Activated CD8-positive, alpha-beta T cell treated with anti-CD3 and anti-CD28 coated beads, Interleukin-2, amount 10 ng/mL, durations not matched to agents 7 days and 5 days (primary cell): ENCODE measurements around the gene CNGA2. TPM values are rescaled to one million over a fixed set of nuclear protein-coding genes. Genes with fewer than 3 reads are reported as not detected.
"Not testable (repeated sequence)": the region's sequence is repeated elsewhere in the genome, so short reads cannot be mapped to it uniquely, and the experiment has no call there.

Experiments
- ATAC-seq: fragments of 150-1000 bp; cut with Tn5 transposase; one replicate; pipeline ENCODE4 v1.10.0; 2021; ENCODE audit warnings: moderate library complexity
- CTCF ChIA-PET: fragments of 350-600 bp; sonication (Branson Sonifier 250); formaldehyde crosslinking; loops from one replicate; lab custom pipeline; 2021; ENCODE audit warnings: antibody characterized with exemption; lab: Charles Lee
- POLR2A ChIA-PET: fragments of 350-600 bp; sonication (Branson Sonifier 250); formaldehyde crosslinking; loops from one replicate; lab custom pipeline; 2021; ENCODE audit warnings: antibody characterized with exemption; lab: Charles Lee
- DNase-seq: peaks from one replicate; pipeline ENCODE4 v3.0.0-alpha.2; 2020
- H3K27ac Mint-ChIP-seq: one replicate; pipeline ENCODE4 v1.8.0; 2021; ENCODE audit warnings: mild to moderate bottlenecking, mixed read lengths
- H3K27me3 Mint-ChIP-seq: one replicate; pipeline ENCODE4 v1.8.0; 2021; ENCODE audit warnings: low read depth, mixed read lengths
- H3K36me3 Mint-ChIP-seq: one replicate; pipeline ENCODE4 v1.8.0; 2021; ENCODE audit warnings: low read depth, mixed read lengths
- H3K4me1 Mint-ChIP-seq: one replicate; pipeline ENCODE4 v1.8.0; 2021; ENCODE audit warnings: low read depth, mixed read lengths
- H3K4me3 Mint-ChIP-seq: one replicate; pipeline ENCODE4 v1.8.0; 2021; ENCODE audit warnings: mild to moderate bottlenecking, mixed read lengths
- H3K9me3 Mint-ChIP-seq: one replicate; pipeline ENCODE4 v1.8.0; 2022; ENCODE audit warnings: mixed read lengths; ENCODE audit not compliant: insufficient read depth
- total RNA-seq, 2 experiments: library from RNA; stranded (reverse); gene quantifications; one replicate each; pipeline ENCODE4 v1.2.3, GENCODE V29; 2021

The CNGA2 gene
- total RNA-seq = not detected

GRCh38 chrX:151734446-151734845 is at the start of gene CNGA2:
CNGA2 (plus strand) TSS chrX:151734746; CDS start chrX:151738484, 3,738 bp downstream.
- POLR2A ChIA-PET = no interaction called here
- H3K4me1 Mint-ChIP-seq = no peaks in the 10 kb centered on the region
- ATAC-seq (no peak), DNase-seq (no peak)
- H3K36me3 Mint-ChIP-seq = no peaks in the 10 kb centered on the region
- H3K4me3 Mint-ChIP-seq = no peak within 1 kb of the TSS
- H3K27me3 Mint-ChIP-seq = peaks cover 3% of the 10 kb centered on the region
- H3K27ac Mint-ChIP-seq = no peak within 1 kb of the TSS
- H3K9me3 Mint-ChIP-seq = no peaks in the 10 kb centered on the region
- CTCF ChIA-PET = no interaction called here

- no peak overlapping the region for H3K4me3 Mint-ChIP-seq
- ChIA-PET POLR2A (no interaction called here), CTCF (no interaction called here)
- no peaks in the 10 kb centered on the region for H3K36me3 Mint-ChIP-seq
- H3K27ac Mint-ChIP-seq = no peak overlapping the region
- ATAC-seq (no peak), DNase-seq (no peak)
- no peaks in the 10 kb centered on the region for H3K9me3 Mint-ChIP-seq
- H3K27me3 Mint-ChIP-seq = peaks cover 4% of the 10 kb centered on the region
- H3K4me1 Mint-ChIP-seq = peaks cover 8% of the 10 kb centered on the region
Measured at GRCh38 chrX:151687635-151688034, 46.9 kb upstream of the CNGA2 start.

- Mint-ChIP-seq H3K36me3 (no peaks in the 10 kb centered on the region), H3K4me1 (no peaks in the 10 kb centered on the region), H3K9me3 (no peaks in the 10 kb centered on the region), H3K27ac (no peak overlapping the region), H3K27me3 (peaks cover 9% of the 10 kb centered on the region), H3K4me3 (no peak overlapping the region)
- DNase-seq (no peak), ATAC-seq (no peak)
- ChIA-PET CTCF (no interaction called here), POLR2A (no interaction called here)
Measured at GRCh38 chrX:151688695-151689094, 45.9 kb upstream of the CNGA2 start.

GRCh38 chrX:151692825-151693224 is 41.7 kb upstream of the CNGA2 start:
- POLR2A ChIA-PET = no interaction called here

GRCh38 chrX:151694121-151694520 is 40.4 kb upstream of the CNGA2 start:
- no peak for ATAC-seq
- POLR2A ChIA-PET = no interaction called here
- CTCF ChIA-PET = no interaction called here
- Mint-ChIP-seq H3K4me3 (no peak overlapping the region), H3K4me1 (no peaks in the 10 kb centered on the region), H3K36me3 (no peaks in the 10 kb centered on the region), H3K27ac (no peak overlapping the region), H3K9me3 (no peaks in the 10 kb centered on the region), H3K27me3 (peaks cover 9% of the 10 kb centered on the region)
- DNase-seq = no peak

More at GRCh38 chrX:151692825-151693224, 41.7 kb upstream of the CNGA2 start:
- H3K36me3 Mint-ChIP-seq = no peaks in the 10 kb centered on the region
- ATAC-seq (no peak), DNase-seq (no peak)
- no peaks in the 10 kb centered on the region for H3K4me1 Mint-ChIP-seq
- H3K4me3 Mint-ChIP-seq = no peak overlapping the region
- CTCF ChIA-PET = no interaction called here
- no peak overlapping the region for H3K27ac Mint-ChIP-seq
- peaks cover 9% of the 10 kb centered on the region for H3K27me3 Mint-ChIP-seq
- no peaks in the 10 kb centered on the region for H3K9me3 Mint-ChIP-seq

- Mint-ChIP-seq H3K36me3 (no peaks in the 10 kb centered on the region), H3K4me3 (no peak within 1 kb of the TSS), H3K27ac (no peak within 1 kb of the TSS), H3K27me3 (peaks cover 9% of the 10 kb centered on the region), H3K4me1 (no peaks in the 10 kb centered on the region), H3K9me3 (no peaks in the 10 kb centered on the region)
- ATAC-seq (no peak), DNase-seq (no peak)
- ChIA-PET CTCF (no interaction called here), POLR2A (no interaction called here)
Measured at GRCh38 chrX:151694661-151695582, 39.6 kb upstream of the CNGA2 start, which contains the start of gene PRRG3. PRRG3 (plus strand) TSS chrX:151695458; CDS start chrX:151698815, 3,357 bp downstream.

- Mint-ChIP-seq H3K9me3 (no peaks in the 10 kb centered on the region), H3K36me3 (no peaks in the 10 kb centered on the region), H3K27me3 (peaks cover 9% of the 10 kb centered on the region), H3K27ac (no peak overlapping the region), H3K4me3 (no peak overlapping the region), H3K4me1 (no peaks in the 10 kb centered on the region)
- ChIA-PET POLR2A (no interaction called here), CTCF (no interaction called here)
- DNase-seq (no peak), ATAC-seq (no peak)
Measured at GRCh38 chrX:151695583-151696340, 38.8 kb upstream of the CNGA2 start.

- H3K27me3 Mint-ChIP-seq, H3K27ac Mint-ChIP-seq, DNase-seq, H3K9me3 Mint-ChIP-seq, H3K4me3 Mint-ChIP-seq, H3K36me3 Mint-ChIP-seq, H3K4me1 Mint-ChIP-seq, ATAC-seq, CTCF ChIA-PET: not testable (repeated sequence)
- POLR2A ChIA-PET = interaction anchor here (0.6 kb wide), 1 partner anchor 352 kb away, joined by 3 read pairs; no protein-coding TSS in a partner anchor
Measured at GRCh38 chrX:151697082-151697481, 37.5 kb upstream of the CNGA2 start.

GRCh38 chrX:151697522-151697921 is 37.0 kb upstream of the CNGA2 start:
- peaks cover 9% of the 10 kb centered on the region for H3K27me3 Mint-ChIP-seq
- no peaks in the 10 kb centered on the region for H3K9me3 Mint-ChIP-seq
- CTCF ChIA-PET = no interaction called here
- no peaks in the 10 kb centered on the region for H3K36me3 Mint-ChIP-seq
- no peak for DNase-seq
- H3K4me1 Mint-ChIP-seq = no peaks in the 10 kb centered on the region
- no peak overlapping the region for H3K27ac Mint-ChIP-seq
- ATAC-seq = no peak
- POLR2A ChIA-PET = interaction anchor here (0.6 kb wide), 1 partner anchor 353 kb away, joined by 3 read pairs; no protein-coding TSS in a partner anchor
- no peak overlapping the region for H3K4me3 Mint-ChIP-seq

GRCh38 chrX:151698485-151698884 is 36.1 kb upstream of the CNGA2 start:
- CTCF ChIA-PET = no interaction called here
- no peak for ATAC-seq
- no peaks in the 10 kb centered on the region for H3K36me3 Mint-ChIP-seq

GRCh38 chrX:151699746-151700145 is 34.8 kb upstream of the CNGA2 start:
- CTCF ChIA-PET = no interaction called here
- Mint-ChIP-seq H3K27me3 (peaks cover 4% of the 10 kb centered on the region), H3K9me3 (no peaks in the 10 kb centered on the region), H3K27ac (no peak overlapping the region), H3K4me3 (no peak overlapping the region), H3K4me1 (no peaks in the 10 kb centered on the region), H3K36me3 (no peaks in the 10 kb centered on the region)
- no peak for ATAC-seq
- POLR2A ChIA-PET = no interaction called here
- DNase-seq = no peak

More at GRCh38 chrX:151698485-151698884, 36.1 kb upstream of the CNGA2 start:
- no peak for DNase-seq
- peaks cover 7% of the 10 kb centered on the region for H3K27me3 Mint-ChIP-seq
- no peak overlapping the region for H3K27ac Mint-ChIP-seq
- POLR2A ChIA-PET = no interaction called here
- no peaks in the 10 kb centered on the region for H3K4me1 Mint-ChIP-seq
- H3K4me3 Mint-ChIP-seq = no peak overlapping the region
- no peaks in the 10 kb centered on the region for H3K9me3 Mint-ChIP-seq

- DNase-seq = no peak
- Mint-ChIP-seq H3K4me1 (no peaks in the 10 kb centered on the region), H3K9me3 (no peaks in the 10 kb centered on the region), H3K27ac (no peak overlapping the region), H3K27me3 (peaks cover 2% of the 10 kb centered on the region), H3K4me3 (no peak overlapping the region), H3K36me3 (no peaks in the 10 kb centered on the region)
- ChIA-PET CTCF (no interaction called here), POLR2A (no interaction called here)
- ATAC-seq = no peak
Measured at GRCh38 chrX:151700581-151700980, 34.0 kb upstream of the CNGA2 start.
